Motor neuron (in vitro differentiated cells): ENCODE results near the gene TMCC2. TPM values are rescaled to one million over a fixed set of nuclear protein-coding genes. Genes with fewer than 3 reads are reported as not detected.
A peak's percentile ranks its signal among the peaks of the same experiment; 100 is the strongest.
"Not testable (repeated sequence)": the region's sequence is repeated elsewhere in the genome, so short reads cannot be mapped to it uniquely, and the experiment has no call there.

Experiments
- ATAC-seq, 8 experiments: fragments of 200-7000 bp; cut with Tn5 transposase; replicated peaks in 6 of 8; 2 replicates each; pipeline ENCODE4 v1.8.0; 2021; ENCODE audit warnings: mild to moderate bottlenecking in 8 of 8, moderate library complexity in 8 of 8
- H3K27ac ChIP-seq, 2 donors: fragments of 250-450 bp; sonication (Bioruptor Pico); 2 replicates each; pipeline ENCODE4 v1.9.0; 2021; ENCODE audit warnings: antibody characterized with exemption in 2 of 2, mild to moderate bottlenecking in 2 of 2, moderate library complexity in 1 of 2
- H3K4me1 ChIP-seq, 2 donors: fragments of 250-450 bp; sonication (Bioruptor Pico); replicated peaks in 1 of 2; 2 replicates each; pipeline ENCODE4 v1.6.1; 2021; ENCODE audit warnings: antibody characterized with exemption in 2 of 2, mild to moderate bottlenecking in 2 of 2, moderate library complexity in 1 of 2
- H3K4me3 ChIP-seq, 5 donors: fragments of 250-450 bp; sonication (Bioruptor Pico); 2 replicates each; pipeline ENCODE4 v1.9.0; 2021; ENCODE audit warnings: antibody characterized with exemption in 5 of 5, mild to moderate bottlenecking in 5 of 5, moderate library complexity in 4 of 5
- WGBS, 10 experiments: fragments of 450-650 bp; shearing (Covaris generic); methylation state at CpG; one replicate each; pipeline ENCODE4 v1.0.0; 2022; 5-methylcytosine and 5-hydroxymethylcytosine counted together
- in situ Hi-C, 9 experiments: fragments of 400-800 bp; cut with MboI; loops; one replicate each; pipeline ENCODE4 v1.15.0; 2021; ENCODE audit warnings: low sequenced_read_pairs in 9 of 9, low pct_unique_long_range_greater_than_20kb in 2 of 9; ENCODE audit not compliant: unreplicated experiment in 9 of 9
- total RNA-seq, 8 experiments: library from RNA; unstranded; fragments of 300-600 nt; gene quantifications; 2 replicates each; pipeline versions ENCODE4 v1.2.3 to v1.2.4, GENCODE V29; 2022

TMCC2 gene
- total RNA-seq, 8 experiments from 2014 or later, result 2.8 to 27.0 (median 15.3) TPM

DNA sequence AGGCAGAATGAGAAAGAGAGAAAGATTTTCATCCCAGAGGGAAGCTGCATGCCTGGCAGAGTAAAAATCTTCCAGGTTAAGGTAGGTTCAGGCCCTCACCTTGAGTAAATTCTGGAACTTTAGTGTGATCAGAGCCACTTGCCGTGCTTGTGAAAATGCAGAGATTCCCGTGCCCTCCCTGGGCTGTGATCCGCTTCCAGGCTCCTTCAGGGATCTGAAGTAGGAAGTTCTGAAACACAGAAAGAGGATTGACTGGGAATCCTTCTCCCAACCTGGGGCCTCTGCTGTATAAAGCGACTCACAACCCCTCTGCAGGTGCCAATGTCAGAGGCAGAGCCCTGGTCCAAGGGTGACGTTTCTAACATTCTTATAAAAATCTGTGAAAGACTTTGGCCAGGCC, 67.2 kb downstream of the TMCC2 start:
- no peak for ATAC-seq
- Histone ChIP-seq H3K4me1 (peaks cover 43 to 44% of the 10 kb centered on the region in 2 donors), H3K27ac (peak overlapping the region; percentile 89 to 91), H3K4me3 (no peak overlapping the region)
- 20 to 91% (median 67%) methylated on average over 1 to 5 of the region's 5 CpGs; no CpG with 5 or more reads in 3 of the 10 experiments for WGBS, 10 experiments
- in situ Hi-C loops, result no loop called here

DNA sequence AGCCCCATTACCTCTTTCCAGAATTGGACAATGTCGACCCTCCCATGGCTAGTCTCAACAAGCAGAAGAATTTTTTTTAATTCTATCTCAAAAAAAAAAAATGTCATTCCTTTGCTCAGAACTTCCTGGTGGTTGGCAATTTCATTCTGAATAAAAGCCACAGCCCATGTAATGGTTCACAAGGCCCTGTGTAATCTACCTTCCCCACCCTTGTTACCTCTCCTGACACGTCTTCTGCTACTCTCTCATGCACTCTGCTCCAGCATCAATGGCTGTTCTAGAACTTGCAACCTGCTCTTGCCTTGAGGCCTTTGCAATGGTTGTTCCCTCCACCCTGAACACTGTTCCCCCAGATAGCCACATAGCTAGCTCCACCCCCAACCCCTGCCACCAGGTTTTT, 68.4 kb downstream of the TMCC2 start:
- in situ Hi-C loops, result no loop called here
- H3K27ac ChIP-seq, result no peak overlapping the region
- H3K4me1 ChIP-seq, result peaks cover 55 to 56% of the 10 kb centered on the region in 2 donors
- WGBS, 10 experiments, result 60 to 100% (median 90%) methylated on average over 1 to 2 of the region's 2 CpGs; no CpG with 5 or more reads in 4 of the 10 experiments
- H3K4me3 ChIP-seq, result no peak overlapping the region
- ATAC-seq, result no peak

DNA sequence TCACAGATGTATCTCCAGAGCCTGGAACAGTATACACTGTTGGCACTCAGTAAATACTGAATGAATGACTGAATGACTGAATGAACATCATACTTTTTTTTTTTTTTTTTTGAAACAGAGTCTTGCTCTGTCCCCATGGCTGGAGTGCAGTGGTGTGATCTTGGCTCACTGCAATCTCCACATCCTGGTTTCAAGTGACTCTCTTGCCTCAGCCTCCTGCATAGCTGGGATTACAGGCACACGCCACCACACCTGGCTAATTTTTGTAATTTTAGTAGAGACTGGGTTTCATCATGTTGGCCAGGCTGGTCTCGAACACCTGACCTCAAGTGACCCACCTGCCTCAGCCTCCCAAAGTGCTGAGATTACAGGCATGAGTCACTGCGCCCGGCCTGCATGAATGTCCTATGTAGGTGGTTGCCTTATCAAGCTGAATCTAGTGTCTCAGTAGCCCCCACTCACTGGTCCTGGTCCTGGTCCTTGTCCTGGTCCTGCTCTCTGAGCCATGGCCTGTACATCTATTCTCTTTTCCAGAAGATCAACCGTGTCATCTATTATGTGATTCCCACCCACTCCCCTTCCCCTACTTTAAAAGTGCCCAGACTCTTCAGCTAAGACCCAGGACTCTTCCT, 69.9 kb downstream of the TMCC2 start:
- in situ Hi-C loops, H3K4me3 ChIP-seq, ATAC-seq: not testable (repeated sequence)
- Histone ChIP-seq H3K27ac (peak overlapping the region; percentile 63 to 86), H3K4me1 (peaks cover 69 to 70% of the 10 kb centered on the region in 2 donors)
- WGBS, 10 experiments, result 86 to 100% (median 97%) methylated on average over 2 to 5 of the region's 5 CpGs; no CpG with 5 or more reads in 4 of the 10 experiments

GRCh38 chr1:205298191-205298994, 70.6 kb downstream of the TMCC2 start:
- H3K4me1 ChIP-seq, result peaks cover 62 to 65% of the 10 kb centered on the region in 2 donors
- peak overlapping the region; percentile 63 to 86 for H3K27ac ChIP-seq
- in situ Hi-C loops, result no loop called here
- H3K4me3 ChIP-seq, result no peak overlapping the region
- ATAC-seq, result peak; percentile 4 to 84 (median 37)
- WGBS, 10 experiments, result 0 to 83% (median 73%) methylated on average over 3 to 8 of the region's 9 CpGs; no CpG with 5 or more reads in 2 of the 10 experiments

- in situ Hi-C loops, result no loop called here
- ATAC-seq, result no peak
- Histone ChIP-seq H3K4me3 (no peak overlapping the region), H3K4me1 (peaks cover 45 to 47% of the 10 kb centered on the region in 2 donors), H3K27ac (peak overlapping the region; percentile 85 to 93)
- WGBS, 10 experiments, result 40 to 94% (median 65%) methylated on average over 2 to 9 of the region's 9 CpGs; no CpG with 5 or more reads in 1 of the 10 experiments
Observed at GRCh38 chr1:205300149-205300548, 72.4 kb downstream of the TMCC2 start.

DNA sequence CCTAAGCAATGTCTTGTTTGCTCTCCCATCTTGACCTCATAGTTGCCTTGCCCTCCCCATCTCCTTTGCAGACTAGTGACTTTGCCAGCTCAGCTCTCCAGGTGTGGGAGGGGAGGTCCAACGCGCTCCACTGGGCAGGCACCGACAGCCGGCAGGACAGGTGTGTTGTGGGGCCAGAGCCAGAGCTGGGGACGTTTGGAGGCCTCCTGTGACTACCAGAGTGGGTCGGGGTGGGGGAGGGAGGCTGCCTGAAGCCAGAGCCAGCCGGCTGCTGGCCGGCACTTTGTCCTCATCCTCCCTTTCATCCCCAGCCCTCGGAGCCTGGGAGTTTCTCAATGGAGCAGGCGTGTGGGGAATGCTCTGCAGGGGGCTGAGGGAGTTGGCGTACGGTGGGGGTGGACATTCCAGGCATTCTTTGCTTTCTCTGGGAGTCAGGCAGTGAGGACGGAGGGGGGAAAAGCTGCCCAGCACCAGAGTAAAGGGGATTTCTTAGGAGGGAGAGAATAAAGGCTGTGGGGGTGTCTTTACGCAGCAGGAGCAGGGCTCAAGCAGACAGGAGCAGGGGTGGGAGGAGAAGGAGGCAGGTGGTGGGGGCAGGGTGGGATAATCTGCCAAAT, 73.6 kb downstream of the TMCC2 start:
- peaks cover 41 to 43% of the 10 kb centered on the region in 2 donors for H3K4me1 ChIP-seq
- H3K27ac ChIP-seq, result peak overlapping the region; percentile 85 to 93
- ATAC-seq, result peak; percentile 45 to 85 (median 83)
- peak overlapping the region in 1 of 5 donors; percentile 1 for H3K4me3 ChIP-seq
- in situ Hi-C loops, result no loop called here
- WGBS, 10 experiments, result 0 to 1% methylated on average over 5 to 12 of the region's 14 CpGs; no CpG with 5 or more reads in 8 of the 10 experiments

DNA sequence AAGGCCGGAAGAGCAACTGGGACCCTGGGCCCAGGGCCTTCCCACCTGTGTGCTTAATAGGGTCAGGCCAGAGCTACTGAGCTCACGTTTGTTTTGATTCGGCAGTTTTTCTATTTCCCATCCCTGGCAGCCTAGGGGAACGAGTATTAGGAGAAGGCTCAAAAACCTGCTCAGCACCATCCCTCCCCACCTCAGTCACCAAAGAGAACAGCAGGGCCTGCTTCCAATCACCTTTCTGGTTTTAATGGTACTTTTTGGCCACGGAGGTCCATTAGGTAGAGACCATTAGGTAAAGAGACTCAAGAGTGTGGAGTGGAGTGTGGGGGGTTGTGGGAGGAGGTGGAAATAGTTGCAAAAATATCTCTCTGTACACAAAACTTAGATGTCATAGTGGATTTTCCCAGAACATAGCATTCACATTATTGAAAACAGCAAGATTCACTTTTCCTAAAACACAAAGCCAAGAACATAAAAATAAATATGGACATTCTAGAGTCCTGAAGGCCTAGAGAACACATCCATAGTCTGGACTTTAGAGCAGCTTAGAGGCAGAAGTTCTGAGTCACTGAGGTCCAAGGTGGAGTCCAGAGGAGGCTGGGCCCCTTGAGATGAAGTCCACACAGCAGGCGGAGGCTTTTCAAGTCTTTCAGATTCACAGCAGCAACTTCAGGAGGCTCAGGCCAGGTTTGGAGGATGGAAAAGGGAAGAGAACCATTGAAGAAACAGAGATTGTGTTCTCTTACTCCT, 74.3 kb downstream of the TMCC2 start:
- H3K4me1 ChIP-seq, result peaks cover 41 to 43% of the 10 kb centered on the region in 2 donors
- in situ Hi-C loops, result no loop called here
- WGBS, 10 experiments, result 43 to 73% (median 58%) methylated on average over 1 to 3 of the region's 6 CpGs; no CpG with 5 or more reads in 3 of the 10 experiments
- peak overlapping the region in 1 of 5 donors; percentile 1 for H3K4me3 ChIP-seq
- H3K27ac ChIP-seq, result peak overlapping the region; percentile 85 to 93
- ATAC-seq, result no peak

GRCh38 chr1:205303247-205303888, 75.6 kb downstream of the TMCC2 start:
- no peak overlapping the region for H3K4me3 ChIP-seq
- 83 to 100% (median 90%) methylated on average over 2 to 8 of the region's 20 CpGs; no CpG with 5 or more reads in 5 of the 10 experiments for WGBS, 10 experiments
- in situ Hi-C loops, result no loop called here
- H3K4me1 ChIP-seq, result peaks cover 35 to 37% of the 10 kb centered on the region in 2 donors
- ATAC-seq, result no peak
- H3K27ac ChIP-seq, result peak overlapping the region in 1 of 2 donors; percentile 26

DNA sequence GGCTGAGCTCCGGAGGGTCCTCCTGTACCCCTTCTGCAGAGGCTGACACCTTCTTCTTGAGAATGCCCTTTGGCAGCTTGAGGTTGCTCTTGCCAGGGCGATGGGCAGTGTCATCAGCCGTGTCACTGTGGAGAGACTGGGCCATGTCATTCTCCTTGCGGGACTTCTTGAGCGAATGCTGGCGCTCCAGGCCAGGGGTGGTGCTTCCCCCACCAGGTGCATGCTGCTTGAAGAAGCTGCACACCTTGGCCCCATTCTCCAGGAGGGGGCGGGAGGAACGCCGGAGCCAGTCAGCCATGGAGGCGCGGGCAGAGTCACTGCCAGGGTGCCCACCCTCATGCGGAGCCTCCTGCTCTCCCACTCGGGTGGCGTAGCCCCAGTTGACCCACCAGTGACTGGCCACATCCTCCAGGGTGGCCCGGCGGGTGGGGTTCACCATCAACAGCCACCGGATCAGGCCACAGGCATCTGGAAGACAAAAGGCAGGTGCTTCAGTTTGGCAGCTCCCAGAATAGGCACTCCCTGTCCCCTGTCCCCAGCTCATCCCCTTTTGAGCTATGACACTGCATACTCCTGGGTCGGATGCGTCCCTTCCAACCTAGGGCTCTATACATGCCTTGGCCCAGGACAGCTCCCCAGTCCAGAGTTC, 76.4 kb downstream of the TMCC2 start:
- H3K27ac ChIP-seq, result no peak overlapping the region
- H3K4me1 ChIP-seq, result peaks cover 28 to 31% of the 10 kb centered on the region in 2 donors
- 94 to 100% (median 98%) methylated on average over 2 to 7 of the region's 19 CpGs; no CpG with 5 or more reads in 6 of the 10 experiments for WGBS, 10 experiments
- in situ Hi-C loops, result no loop called here
- ATAC-seq, result no peak
- H3K4me3 ChIP-seq, result no peak overlapping the region

DNA sequence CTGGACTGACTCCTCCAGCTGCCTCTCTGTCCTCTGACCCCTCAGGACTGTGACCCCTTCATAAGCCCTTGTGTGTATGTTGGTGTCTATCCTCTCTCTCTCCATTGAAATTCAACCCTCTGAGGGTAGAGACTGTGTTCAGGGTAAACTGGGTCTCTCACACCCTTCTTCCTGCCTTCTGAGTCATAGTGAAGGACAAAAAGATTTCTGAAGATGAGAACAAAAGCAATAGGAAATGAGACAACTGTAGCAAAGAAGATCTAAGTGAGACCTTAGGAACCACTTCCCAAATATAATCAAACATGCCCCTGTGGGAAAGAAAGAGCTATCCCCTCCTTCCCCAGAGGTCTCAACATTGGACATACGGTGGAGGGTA, 76.9 kb downstream of the TMCC2 start:
- Histone ChIP-seq H3K4me3 (no peak overlapping the region), H3K27ac (no peak overlapping the region), H3K4me1 (peaks cover 28 to 29% of the 10 kb centered on the region in 2 donors)
- ATAC-seq, result no peak
- WGBS, 10 experiments, result 89 to 100% (median 100%) methylated on average over 1 of the region's 1 CpG; no CpG with 5 or more reads in 4 of the 10 experiments
- in situ Hi-C loops, result no loop called here

GRCh38 chr1:205306929-205307566, 79.3 kb downstream of the TMCC2 start:
- peak in 2 of 8 experiments; percentile 33 to 61 for ATAC-seq
- Histone ChIP-seq H3K4me3 (no peak overlapping the region), H3K27ac (no peak overlapping the region), H3K4me1 (peaks cover 7 to 19% of the 10 kb centered on the region in 2 donors)
- in situ Hi-C loops, result no loop called here
- whole genome bisulfite sequencing, 10 experiments, result 70 to 100% (median 85%) methylated on average over 1 to 7 of the region's 7 CpGs; no CpG with 5 or more reads in 2 of the 10 experiments
